AG09309 (cell line): ENCODE results near the gene CCL14.
"Not testable (repeated sequence)": the region's sequence is repeated elsewhere in the genome, so short reads cannot be mapped to it uniquely, and the experiment has no call there.

Experiments
- DNase-seq: peaks from one replicate; pipeline ENCODE4 v3.0.0-alpha.2; 2010; ENCODE audit warnings: low read depth
- H3K4me3 ChIP-seq: 2 replicates; pipeline ENCODE4 v1.5.1; 2011; ENCODE audit warnings: mild to moderate bottlenecking, low read depth, low read length, moderate library complexity; ENCODE audit not compliant: control insufficient read depth
- CTCF ChIP-seq: IDR thresholded peaks from 2 replicates; pipeline ENCODE4 v1.5.1; 2011; ENCODE audit warnings: mild to moderate bottlenecking, low read depth, low read length, inconsistent platforms; ENCODE audit not compliant: insufficient read depth, control insufficient read depth; ENCODE audit errors: missing control alignments

Gene CCL14

GRCh38 chr17:35948092-35948491, 38.4 kb downstream of the CCL14 start:
- TF ChIP-seq CTCF = no peak
- DNase-seq = no peak
- H3K4me3 ChIP-seq = no peak overlapping the region

GRCh38 chr17:35947156-35947585, 39.4 kb downstream of the CCL14 start:
- H3K4me3 ChIP-seq = no peak overlapping the region
- peak; percentile 85 for TF ChIP-seq CTCF
- no peak for DNase-seq

- TF ChIP-seq CTCF = no peak
- DNase-seq = no peak
- H3K4me3 ChIP-seq = no peak overlapping the region
These were observed 42.4 kb downstream of the CCL14 start for GRCh38 chr17:35944151-35944550.

- TF ChIP-seq CTCF = no peak
- H3K4me3 ChIP-seq = no peak within 1 kb of the TSS
- DNase-seq = no peak
These were observed 43.0 kb downstream of the CCL14 start, which contains the start of gene LYZL6 for GRCh38 chr17:35943537-35943936. Gene LYZL6, minus strand, starts transcription at chr17:35943713. Its CDS starts 4,357 bp downstream, at chr17:35939356.

GRCh38 chr17:35942588-35943186, 43.8 kb downstream of the CCL14 start:
- H3K4me3 ChIP-seq = no peak overlapping the region
- no peak for TF ChIP-seq CTCF
- DNase-seq = no peak

- H3K4me3 ChIP-seq, DNase-seq: not testable (repeated sequence)
These were observed 48.0 kb downstream of the CCL14 start for GRCh38 chr17:35938492-35938891.

GRCh38 chr17:35936063-35936462, 50.5 kb downstream of the CCL14 start:
- no peak for TF ChIP-seq CTCF
- no peak for DNase-seq
- H3K4me3 ChIP-seq = no peak overlapping the region
